Measurements from ENCODE around the gene DDX19B. TPM values are rescaled to one million over a fixed set of nuclear protein-coding genes. Genes with fewer than 3 reads are reported as not detected.
"Not testable (repeated sequence)": the region's sequence is repeated elsewhere in the genome, so short reads cannot be mapped to it uniquely, and the experiment has no call there.

Gene DDX19B
- polyA plus RNA-seq (ENCODE audit: insufficient read length in 4 of 4), result 10 to 100 TPM; 35.6 to 43.6 (median 39.1) TPM

GRCh38 chr16:70298988-70299938 lies at the start of gene DDX19B:
TSS of gene DDX19B (plus strand) at chr16:70299186. CDS start at chr16:70299298, 112 bp downstream.
- peak; percentile 54 to 71 (median 58) for DNase-seq (ENCODE audit: low read depth in 4 of 4, low spot score in 3 of 4)

GRCh38 chr16:70249697-70250096 lies 49.3 kb upstream of the DDX19B start:
- not testable (repeated sequence) for DNase-seq (ENCODE audit: low read depth in 4 of 4, low spot score in 3 of 4)

- peak in 2 of 4 donors; percentile 11 to 20 for DNase-seq (ENCODE audit: low read depth in 4 of 4, low spot score in 3 of 4)
These were observed 48.0 kb upstream of the DDX19B start for GRCh38 chr16:70250748-70251628.

GRCh38 chr16:70251629-70252354 lies 47.2 kb upstream of the DDX19B start, which contains the start of gene EXOSC6:
TSS of gene EXOSC6 (minus strand) at chr16:70251940. CDS start at chr16:70251900, 40 bp downstream.
- peak; percentile 76 to 87 (median 82) for DNase-seq (ENCODE audit: low read depth in 4 of 4, low spot score in 3 of 4)

GRCh38 chr16:70252355-70252988 lies 46.5 kb upstream of the DDX19B start:
- DNase-seq (ENCODE audit: low read depth in 4 of 4, low spot score in 3 of 4), result no peak

- DNase-seq (ENCODE audit: low read depth in 4 of 4, low spot score in 3 of 4), result no peak
These were observed 45.5 kb upstream of the DDX19B start for GRCh38 chr16:70253291-70254106.

GRCh38 chr16:70254180-70254964 lies 44.6 kb upstream of the DDX19B start:
- no peak for DNase-seq (ENCODE audit: low read depth in 4 of 4, low spot score in 3 of 4)

- no peak for DNase-seq (ENCODE audit: low read depth in 4 of 4, low spot score in 3 of 4)
These were observed 44.1 kb upstream of the DDX19B start for GRCh38 chr16:70254965-70255286.

- no peak for DNase-seq (ENCODE audit: low read depth in 4 of 4, low spot score in 3 of 4)
These were observed 43.4 kb upstream of the DDX19B start for GRCh38 chr16:70255574-70255973.

- DNase-seq (ENCODE audit: low read depth in 4 of 4, low spot score in 3 of 4), result no peak
These were observed 41.6 kb upstream of the DDX19B start for GRCh38 chr16:70257391-70257790.

GRCh38 chr16:70258065-70258464 lies 40.9 kb upstream of the DDX19B start:
- no peak for DNase-seq (ENCODE audit: low read depth in 4 of 4, low spot score in 3 of 4)

GRCh38 chr16:70258946-70259345 lies 40.0 kb upstream of the DDX19B start:
- DNase-seq (ENCODE audit: low read depth in 4 of 4, low spot score in 3 of 4), result no peak

GRCh38 chr16:70259903-70260302 lies 39.1 kb upstream of the DDX19B start:
- DNase-seq (ENCODE audit: low read depth in 4 of 4, low spot score in 3 of 4), result not testable (repeated sequence)

GRCh38 chr16:70267516-70267915 lies 31.5 kb upstream of the DDX19B start:
- DNase-seq (ENCODE audit: low read depth in 4 of 4, low spot score in 3 of 4), result no peak

GRCh38 chr16:70267922-70268321 lies 31.1 kb upstream of the DDX19B start:
- not testable (repeated sequence) for DNase-seq (ENCODE audit: low read depth in 4 of 4, low spot score in 3 of 4)

GRCh38 chr16:70269471-70269870 lies 29.5 kb upstream of the DDX19B start:
- no peak for DNase-seq (ENCODE audit: low read depth in 4 of 4, low spot score in 3 of 4)

GRCh38 chr16:70270176-70270575 lies 28.8 kb upstream of the DDX19B start:
- no peak for DNase-seq (ENCODE audit: low read depth in 4 of 4, low spot score in 3 of 4)

- no peak for DNase-seq (ENCODE audit: low read depth in 4 of 4, low spot score in 3 of 4)
These were observed 27.3 kb upstream of the DDX19B start for GRCh38 chr16:70271696-70272095.

All from right renal pelvis (tissue), 4 donors.